ENCODE data around the gene ANO7. TPM values are rescaled to one million over a fixed set of nuclear protein-coding genes. Genes with fewer than 3 reads are reported as not detected.

Gene ANO7
- total RNA-seq, 4 donors from 2014 or later: 0.59 TPM; not detected in 3

- 83 to 88% methylated on average over 9 of the region's 9 CpGs for WGBS, 2 donors
- TF ChIP-seq CTCF (IDR thresholded peaks at IDR 0.05): no peak
- no peak for TF ChIP-seq POLR2A (IDR thresholded peaks at IDR 0.05)
- intact Hi-C loops (cut with DNase I): no loop called here
- Histone ChIP-seq H3K9me3 (no peaks in the 10 kb centered on the region), H3K4me1 (peaks cover 0 to 4% (median 4%) of the 10 kb centered on the region in 3 donors), H3K4me3 (no peak overlapping the region), H3K27ac (no peak overlapping the region), H3K36me3 (peaks cover 7 to 58% (median 10%) of the 10 kb centered on the region in 3 donors), H3K27me3 (peaks cover 0 to 14% (median 0%) of the 10 kb centered on the region in 4 donors)
- DNase-seq: no peak
These were observed 5.3 kb upstream of the ANO7 start for GRCh38 chr2:241183221-241183620.

- Histone ChIP-seq H3K27me3 (peaks cover 0 to 22% (median 0%) of the 10 kb centered on the region in 4 donors), H3K4me1 (peaks cover 0 to 9% (median 8%) of the 10 kb centered on the region in 3 donors), H3K27ac (no peak overlapping the region), H3K9me3 (no peaks in the 10 kb centered on the region), H3K4me3 (no peak overlapping the region), H3K36me3 (peaks cover 0 to 41% (median 10%) of the 10 kb centered on the region in 3 donors)
- TF ChIP-seq CTCF (IDR thresholded peaks at IDR 0.05) (no peak), POLR2A (IDR thresholded peaks at IDR 0.05) (no peak)
- no peak for DNase-seq
- WGBS, 2 donors: 71 to 75% methylated on average over 9 of the region's 9 CpGs
- intact Hi-C loops (cut with DNase I): no loop called here
These were observed 3.6 kb upstream of the ANO7 start for GRCh38 chr2:241184901-241185300.

- DNase-seq: no peak
- peaks cover 0 to 9% (median 8%) of the 10 kb centered on the region in 3 donors for H3K4me1 ChIP-seq
- H3K27me3 ChIP-seq: peaks cover 0 to 22% (median 0%) of the 10 kb centered on the region in 4 donors
- intact Hi-C loops (cut with DNase I): no loop called here
- no peak overlapping the region for H3K4me3 ChIP-seq
- H3K27ac ChIP-seq: no peak overlapping the region
- peaks cover 0 to 32% (median 10%) of the 10 kb centered on the region in 3 donors for H3K36me3 ChIP-seq
- 68 to 85% methylated on average over 3 to 5 of the region's 11 CpGs for WGBS, 2 donors
- TF ChIP-seq POLR2A (IDR thresholded peaks at IDR 0.05): no peak
- no peaks in the 10 kb centered on the region for H3K9me3 ChIP-seq
These were observed 2.5 kb upstream of the ANO7 start for GRCh38 chr2:241185961-241186360.

GRCh38 chr2:241187101-241187917 is 1.2 kb upstream of the ANO7 start:
- Histone ChIP-seq H3K27ac (no peak overlapping the region), H3K4me3 (no peak overlapping the region), H3K36me3 (peaks cover 0 to 19% (median 10%) of the 10 kb centered on the region in 3 donors), H3K4me1 (peaks cover 0 to 9% (median 8%) of the 10 kb centered on the region in 3 donors), H3K9me3 (no peaks in the 10 kb centered on the region), H3K27me3 (peaks cover 0 to 22% (median 0%) of the 10 kb centered on the region in 4 donors)
- no peak for DNase-seq
- WGBS, 2 donors: 46 to 64% methylated on average over 2 to 6 of the region's 14 CpGs
- TF ChIP-seq CTCF (IDR thresholded peaks at IDR 0.05): no peak
- no peak for TF ChIP-seq POLR2A (IDR thresholded peaks at IDR 0.05)
- intact Hi-C loops (cut with DNase I): no loop called here

GRCh38 chr2:241187918-241188234 is 601 bp upstream of the ANO7 start:
- WGBS, 2 donors: 53 to 78% methylated on average over 3 to 4 of the region's 4 CpGs
- no peak for DNase-seq
- peaks cover 0 to 9% (median 8%) of the 10 kb centered on the region in 3 donors for H3K4me1 ChIP-seq
- intact Hi-C loops (cut with DNase I): no loop called here
- peaks cover 0 to 13% (median 6%) of the 10 kb centered on the region in 3 donors for H3K36me3 ChIP-seq
- no peak for TF ChIP-seq CTCF (IDR thresholded peaks at IDR 0.05)
- no peak for TF ChIP-seq POLR2A (IDR thresholded peaks at IDR 0.05)
- peaks cover 0 to 22% (median 0%) of the 10 kb centered on the region in 4 donors for H3K27me3 ChIP-seq
- no peak overlapping the region for H3K27ac ChIP-seq
- no peak overlapping the region for H3K4me3 ChIP-seq
- H3K9me3 ChIP-seq: no peaks in the 10 kb centered on the region
